CD4-positive, alpha-beta memory T cell (primary cell): Measurements from ENCODE around the gene COBL. TPM values are rescaled to one million over a fixed set of nuclear protein-coding genes. Genes with fewer than 3 reads are reported as not detected.

ENCODE experiments used
- CTCF ChIA-PET: fragments of 350-600 bp; sonication (Branson Sonifier 250); formaldehyde crosslinking; loops from one replicate; lab custom pipeline; 2021; ENCODE audit warnings: inconsistent platforms; ENCODE audit not compliant: partially characterized antibody; lab: Charles Lee
- POLR2A ChIA-PET: fragments of 350-600 bp; sonication (Branson Sonifier 250); formaldehyde crosslinking; loops from one replicate; lab custom pipeline; 2021; ENCODE audit not compliant: partially characterized antibody; lab: Charles Lee
- DNase-seq, 5 donors: peaks; one replicate each; pipeline versions ENCODE4 v3.0.0 to v3.0.0-alpha.2; 2020 to 2022; ENCODE audit warnings: mixed read lengths in 1 of 5
- H3K27ac ChIP-seq: one replicate; pipeline ENCODE4 v1.7.0; 2013; ENCODE audit warnings: low read depth, low read length
- H3K27me3 ChIP-seq: 2 replicates; pipeline ENCODE4 v1.7.0; 2013; ENCODE audit warnings: mild to moderate bottlenecking, low read length, moderate library complexity; ENCODE audit not compliant: insufficient read depth
- H3K36me3 ChIP-seq: 2 replicates; pipeline ENCODE4 v1.7.0; 2013; ENCODE audit warnings: mild to moderate bottlenecking, low read length, moderate library complexity; ENCODE audit not compliant: insufficient read depth
- H3K4me1 ChIP-seq: 2 replicates; pipeline ENCODE4 v1.7.0; 2013; ENCODE audit warnings: mild to moderate bottlenecking, low read length, moderate library complexity; ENCODE audit not compliant: insufficient read depth
- H3K4me3 ChIP-seq, 2 donors: one replicate each; pipeline ENCODE4 v1.7.0; 2013; ENCODE audit warnings: low read length in 2 of 2, mild to moderate bottlenecking in 1 of 2
- H3K9me3 ChIP-seq, 2 donors: one replicate each; pipeline ENCODE4 v1.7.0; 2013; ENCODE audit warnings: low read length in 2 of 2, control low read depth in 1 of 2; ENCODE audit not compliant: control insufficient read depth in 1 of 2
- H3K27ac Mint-ChIP-seq, 7 donors: one replicate each; pipeline ENCODE4 v1.8.0; 2020 to 2021; ENCODE audit warnings: mixed read lengths in 7 of 7, mild to moderate bottlenecking in 6 of 7, inconsistent platforms in 3 of 7, moderate library complexity in 3 of 7
- H3K27me3 Mint-ChIP-seq, 2 donors: one replicate each; pipeline ENCODE4 v1.8.0; 2020 to 2021; ENCODE audit warnings: mixed read lengths in 2 of 2
- H3K36me3 Mint-ChIP-seq, 2 donors: one replicate each; pipeline ENCODE4 v1.8.0; 2020 to 2021; ENCODE audit warnings: mixed read lengths in 2 of 2, inconsistent platforms in 1 of 2, mild to moderate bottlenecking in 1 of 2
- H3K4me1 Mint-ChIP-seq, 4 donors: one replicate each; pipeline ENCODE4 v1.8.0; 2020 to 2021; ENCODE audit warnings: mixed read lengths in 4 of 4, mild to moderate bottlenecking in 1 of 4
- H3K4me3 Mint-ChIP-seq, 8 donors: one replicate each; pipeline ENCODE4 v1.8.0; 2020 to 2021; ENCODE audit warnings: mixed read lengths in 8 of 8, mild to moderate bottlenecking in 7 of 8, moderate library complexity in 6 of 8, inconsistent platforms in 3 of 8
- H3K9me3 Mint-ChIP-seq, 8 donors: one replicate each; pipeline ENCODE4 v1.8.0; 2020 to 2021; ENCODE audit warnings: mixed read lengths in 8 of 8, mild to moderate bottlenecking in 5 of 8, inconsistent platforms in 3 of 8, moderate library complexity in 1 of 8
- intact Hi-C: fragments of 100-400 bp; cut with micrococcal nuclease; formaldehyde crosslinking; loops from one replicate; pipeline ENCODE4 v1.15.1; 2023
- polyA plus RNA-seq, 2 donors: library from polyadenylated mRNA; unstranded; fragments of 300-500 nt; fragmentation: Illumina TruSeq; gene quantifications; one replicate each; pipeline ENCODE4 v1.2.3, GENCODE V29; 2021
- total RNA-seq, 2 experiments: library from RNA; stranded (reverse); gene quantifications; one replicate each; pipeline ENCODE4 v1.2.3, GENCODE V29; 2021

The COBL gene
- total and polyA plus RNA-seq, 4 experiments from 2014 or later: not detected

GRCh38 chr7:51292596-51292995 is 24.0 kb downstream of the COBL start:
- no peaks in the 10 kb centered on the region for H3K27me3 ChIP-seq
- intact Hi-C loops: no loop called here
- H3K4me3 Mint-ChIP-seq: no peak overlapping the region
- no peak overlapping the region for H3K27ac Mint-ChIP-seq
- no peak overlapping the region for H3K4me3 ChIP-seq
- no peaks in the 10 kb centered on the region for H3K36me3 Mint-ChIP-seq
- no peak for DNase-seq
- H3K9me3 Mint-ChIP-seq: no peaks in the 10 kb centered on the region
- no peaks in the 10 kb centered on the region for H3K9me3 ChIP-seq
- no peak overlapping the region for H3K27ac ChIP-seq
- ChIA-PET POLR2A (no interaction called here), CTCF (no interaction called here)
- H3K4me1 Mint-ChIP-seq: no peaks in the 10 kb centered on the region
- no peaks in the 10 kb centered on the region for H3K36me3 ChIP-seq
- H3K4me1 ChIP-seq: no peaks in the 10 kb centered on the region
- peaks cover 0 to 4% of the 10 kb centered on the region in 2 donors for H3K27me3 Mint-ChIP-seq

GRCh38 chr7:51290702-51291540 is 25.7 kb downstream of the COBL start:
- POLR2A ChIA-PET: no interaction called here
- CTCF ChIA-PET: no interaction called here
- Histone ChIP-seq H3K9me3 (no peaks in the 10 kb centered on the region), H3K27me3 (no peaks in the 10 kb centered on the region), H3K4me1 (no peaks in the 10 kb centered on the region), H3K27ac (no peak overlapping the region), H3K36me3 (no peaks in the 10 kb centered on the region), H3K4me3 (no peak overlapping the region)
- no peak overlapping the region for H3K27ac Mint-ChIP-seq
- H3K4me3 Mint-ChIP-seq: no peak overlapping the region
- intact Hi-C loops: no loop called here
- H3K9me3 Mint-ChIP-seq: peaks cover 0 to 3% (median 0%) of the 10 kb centered on the region in 8 donors
- no peaks in the 10 kb centered on the region for H3K36me3 Mint-ChIP-seq
- peaks cover 0 to 5% of the 10 kb centered on the region in 2 donors for H3K27me3 Mint-ChIP-seq
- no peaks in the 10 kb centered on the region for H3K4me1 Mint-ChIP-seq
- no peak for DNase-seq

- Histone ChIP-seq H3K4me3 (no peak overlapping the region), H3K36me3 (no peaks in the 10 kb centered on the region), H3K27ac (no peak overlapping the region), H3K9me3 (no peaks in the 10 kb centered on the region), H3K27me3 (no peaks in the 10 kb centered on the region), H3K4me1 (no peaks in the 10 kb centered on the region)
- Mint-ChIP-seq H3K27me3 (peaks cover 0 to 5% of the 10 kb centered on the region in 2 donors), H3K4me1 (no peaks in the 10 kb centered on the region), H3K9me3 (peaks cover 0 to 3% (median 0%) of the 10 kb centered on the region in 8 donors), H3K36me3 (no peaks in the 10 kb centered on the region), H3K27ac (no peak overlapping the region), H3K4me3 (no peak overlapping the region)
- ChIA-PET POLR2A (no interaction called here), CTCF (no interaction called here)
- DNase-seq: no peak
- intact Hi-C loops: no loop called here
These were observed 26.3 kb downstream of the COBL start for GRCh38 chr7:51290304-51290637.

- Histone ChIP-seq H3K27ac (no peak overlapping the region), H3K4me1 (no peaks in the 10 kb centered on the region), H3K27me3 (no peaks in the 10 kb centered on the region), H3K36me3 (no peaks in the 10 kb centered on the region), H3K9me3 (no peaks in the 10 kb centered on the region), H3K4me3 (no peak overlapping the region)
- no peak overlapping the region for H3K27ac Mint-ChIP-seq
- peaks cover 0 to 5% of the 10 kb centered on the region in 2 donors for H3K27me3 Mint-ChIP-seq
- peaks cover 0 to 5% (median 0%) of the 10 kb centered on the region in 8 donors for H3K9me3 Mint-ChIP-seq
- CTCF ChIA-PET: no interaction called here
- no peaks in the 10 kb centered on the region for H3K4me1 Mint-ChIP-seq
- POLR2A ChIA-PET: no interaction called here
- H3K36me3 Mint-ChIP-seq: no peaks in the 10 kb centered on the region
- no peak for DNase-seq
- intact Hi-C loops: no loop called here
- no peak overlapping the region for H3K4me3 Mint-ChIP-seq
These were observed 26.8 kb downstream of the COBL start for GRCh38 chr7:51289623-51290303.

- Mint-ChIP-seq H3K4me1 (no peaks in the 10 kb centered on the region), H3K4me3 (no peak overlapping the region), H3K27ac (no peak overlapping the region), H3K9me3 (peaks cover 0 to 11% (median 0%) of the 10 kb centered on the region in 8 donors), H3K36me3 (no peaks in the 10 kb centered on the region), H3K27me3 (peaks cover 0 to 5% of the 10 kb centered on the region in 2 donors)
- H3K27me3 ChIP-seq: no peaks in the 10 kb centered on the region
- POLR2A ChIA-PET: no interaction called here
- H3K4me3 ChIP-seq: no peak overlapping the region
- intact Hi-C loops: no loop called here
- CTCF ChIA-PET: no interaction called here
- no peaks in the 10 kb centered on the region for H3K4me1 ChIP-seq
- H3K36me3 ChIP-seq: no peaks in the 10 kb centered on the region
- no peak overlapping the region for H3K27ac ChIP-seq
- H3K9me3 ChIP-seq: no peaks in the 10 kb centered on the region
- no peak for DNase-seq
These were observed 27.6 kb downstream of the COBL start for GRCh38 chr7:51288896-51289622.

- ChIA-PET CTCF (no interaction called here), POLR2A (no interaction called here)
- no peak overlapping the region for H3K27ac Mint-ChIP-seq
- intact Hi-C loops: no loop called here
- H3K4me3 Mint-ChIP-seq: no peak overlapping the region
- Histone ChIP-seq H3K4me1 (no peaks in the 10 kb centered on the region), H3K36me3 (no peaks in the 10 kb centered on the region), H3K27me3 (no peaks in the 10 kb centered on the region), H3K27ac (no peak overlapping the region), H3K4me3 (no peak overlapping the region), H3K9me3 (no peaks in the 10 kb centered on the region)
- H3K9me3 Mint-ChIP-seq: peaks cover 0 to 25% (median 12%) of the 10 kb centered on the region in 8 donors
- H3K4me1 Mint-ChIP-seq: no peaks in the 10 kb centered on the region
- no peak for DNase-seq
- H3K36me3 Mint-ChIP-seq: no peaks in the 10 kb centered on the region
- H3K27me3 Mint-ChIP-seq: peaks cover 0 to 5% of the 10 kb centered on the region in 2 donors
These were observed 30.2 kb downstream of the COBL start for GRCh38 chr7:51286401-51286800.

- Histone ChIP-seq H3K4me1 (no peaks in the 10 kb centered on the region), H3K9me3 (no peaks in the 10 kb centered on the region), H3K27me3 (no peaks in the 10 kb centered on the region), H3K27ac (no peak overlapping the region), H3K36me3 (no peaks in the 10 kb centered on the region), H3K4me3 (no peak overlapping the region)
- Mint-ChIP-seq H3K4me3 (no peak overlapping the region), H3K27ac (no peak overlapping the region), H3K36me3 (no peaks in the 10 kb centered on the region), H3K4me1 (no peaks in the 10 kb centered on the region), H3K9me3 (peaks cover 0 to 22% (median 12%) of the 10 kb centered on the region in 8 donors), H3K27me3 (peaks cover 2 to 10% of the 10 kb centered on the region in 2 donors)
- DNase-seq: no peak
- ChIA-PET CTCF (no interaction called here), POLR2A (no interaction called here)
- intact Hi-C loops: no loop called here
These were observed 36.5 kb downstream of the COBL start for GRCh38 chr7:51280156-51280555.
